ENCODE results near the gene C2CD5. TPM values are rescaled to one million over a fixed set of nuclear protein-coding genes. Genes with fewer than 3 reads are reported as not detected.

The C2CD5 gene
- total RNA-seq, 1 donor from 2014 or later, result 34.7 TPM

DNA sequence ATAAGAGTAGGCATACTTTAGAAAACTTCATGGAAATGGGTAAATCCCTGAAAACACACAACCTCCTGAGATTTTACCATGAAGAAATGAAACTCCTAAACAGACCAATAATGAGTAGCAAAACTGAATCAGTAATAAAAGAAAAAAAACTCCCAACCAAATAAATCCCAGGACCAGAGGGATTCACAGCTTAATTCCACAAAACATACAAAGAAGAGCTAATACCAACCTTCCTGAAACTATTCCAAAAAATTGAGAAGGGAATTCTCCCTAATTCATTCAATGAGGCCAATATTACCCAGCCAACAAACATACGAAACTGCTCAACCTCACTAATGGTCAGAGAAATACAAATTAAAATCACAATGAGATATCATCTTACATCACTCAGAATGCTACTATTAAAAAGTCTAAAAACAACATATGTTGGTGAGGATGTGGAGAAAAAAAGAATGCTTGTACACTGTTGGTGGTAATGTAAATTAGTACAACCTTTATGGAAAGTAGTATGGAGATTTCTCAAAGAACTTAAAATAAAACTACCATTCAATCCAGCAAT, 112.6 kb downstream of the C2CD5 start:
- TF ChIP-seq, protein P1, sequence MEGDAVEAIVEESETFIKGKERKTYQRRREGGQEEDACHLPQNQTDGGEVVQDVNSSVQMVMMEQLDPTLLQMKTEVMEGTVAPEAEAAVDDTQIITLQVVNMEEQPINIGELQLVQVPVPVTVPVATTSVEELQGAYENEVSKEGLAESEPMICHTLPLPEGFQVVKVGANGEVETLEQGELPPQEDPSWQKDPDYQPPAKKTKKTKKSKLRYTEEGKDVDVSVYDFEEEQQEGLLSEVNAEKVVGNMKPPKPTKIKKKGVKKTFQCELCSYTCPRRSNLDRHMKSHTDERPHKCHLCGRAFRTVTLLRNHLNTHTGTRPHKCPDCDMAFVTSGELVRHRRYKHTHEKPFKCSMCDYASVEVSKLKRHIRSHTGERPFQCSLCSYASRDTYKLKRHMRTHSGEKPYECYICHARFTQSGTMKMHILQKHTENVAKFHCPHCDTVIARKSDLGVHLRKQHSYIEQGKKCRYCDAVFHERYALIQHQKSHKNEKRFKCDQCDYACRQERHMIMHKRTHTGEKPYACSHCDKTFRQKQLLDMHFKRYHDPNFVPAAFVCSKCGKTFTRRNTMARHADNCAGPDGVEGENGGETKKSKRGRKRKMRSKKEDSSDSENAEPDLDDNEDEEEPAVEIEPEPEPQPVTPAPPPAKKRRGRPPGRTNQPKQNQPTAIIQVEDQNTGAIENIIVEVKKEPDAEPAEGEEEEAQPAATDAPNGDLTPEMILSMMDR (IDR thresholded peaks at IDR 0.05), result no peak
- Histone ChIP-seq H3K9me3 (no peaks in the 10 kb centered on the region), H3K36me3 (no peaks in the 10 kb centered on the region), H3K27me3 (no peaks in the 10 kb centered on the region), H3K4me3 (no peak overlapping the region), H3K27ac (no peak overlapping the region), H3K4me1 (no peaks in the 10 kb centered on the region)
- intact Hi-C loops (cut with DNase I), result no loop called here
- no peak for DNase-seq (ENCODE audit: low spot score in 2 of 2)

DNA sequence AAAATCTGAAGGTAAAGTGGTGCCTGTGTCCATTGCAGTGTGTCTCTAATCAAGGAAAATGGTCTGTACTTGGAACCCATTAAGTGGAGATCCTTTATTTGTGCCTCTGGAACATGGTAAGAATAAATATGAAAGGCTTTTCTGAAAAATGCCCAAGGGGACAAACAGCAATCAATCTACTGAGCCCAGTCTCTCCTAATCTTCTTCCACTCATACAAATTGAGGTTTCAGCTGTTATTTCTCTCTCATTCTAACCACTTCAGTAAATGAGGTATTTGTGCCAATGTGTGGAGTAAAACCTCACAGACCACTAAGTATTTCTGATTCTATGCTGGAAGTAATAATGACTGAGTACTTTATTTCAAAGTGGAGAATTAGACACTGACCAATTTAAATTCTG, 127.5 kb downstream of the C2CD5 start:
- intact Hi-C loops (cut with DNase I), result no loop called here
- no peaks in the 10 kb centered on the region for H3K9me3 ChIP-seq
- H3K36me3 ChIP-seq, result no peaks in the 10 kb centered on the region
- no peak overlapping the region for H3K4me3 ChIP-seq
- TF ChIP-seq, protein P1 (IDR thresholded peaks at IDR 0.05), result no peak
- no peak overlapping the region for H3K27ac ChIP-seq
- peaks cover 0 to 8% of the 10 kb centered on the region in 2 donors for H3K4me1 ChIP-seq
- H3K27me3 ChIP-seq, result no peaks in the 10 kb centered on the region
- DNase-seq (ENCODE audit: low spot score in 2 of 2), result no peak

DNA sequence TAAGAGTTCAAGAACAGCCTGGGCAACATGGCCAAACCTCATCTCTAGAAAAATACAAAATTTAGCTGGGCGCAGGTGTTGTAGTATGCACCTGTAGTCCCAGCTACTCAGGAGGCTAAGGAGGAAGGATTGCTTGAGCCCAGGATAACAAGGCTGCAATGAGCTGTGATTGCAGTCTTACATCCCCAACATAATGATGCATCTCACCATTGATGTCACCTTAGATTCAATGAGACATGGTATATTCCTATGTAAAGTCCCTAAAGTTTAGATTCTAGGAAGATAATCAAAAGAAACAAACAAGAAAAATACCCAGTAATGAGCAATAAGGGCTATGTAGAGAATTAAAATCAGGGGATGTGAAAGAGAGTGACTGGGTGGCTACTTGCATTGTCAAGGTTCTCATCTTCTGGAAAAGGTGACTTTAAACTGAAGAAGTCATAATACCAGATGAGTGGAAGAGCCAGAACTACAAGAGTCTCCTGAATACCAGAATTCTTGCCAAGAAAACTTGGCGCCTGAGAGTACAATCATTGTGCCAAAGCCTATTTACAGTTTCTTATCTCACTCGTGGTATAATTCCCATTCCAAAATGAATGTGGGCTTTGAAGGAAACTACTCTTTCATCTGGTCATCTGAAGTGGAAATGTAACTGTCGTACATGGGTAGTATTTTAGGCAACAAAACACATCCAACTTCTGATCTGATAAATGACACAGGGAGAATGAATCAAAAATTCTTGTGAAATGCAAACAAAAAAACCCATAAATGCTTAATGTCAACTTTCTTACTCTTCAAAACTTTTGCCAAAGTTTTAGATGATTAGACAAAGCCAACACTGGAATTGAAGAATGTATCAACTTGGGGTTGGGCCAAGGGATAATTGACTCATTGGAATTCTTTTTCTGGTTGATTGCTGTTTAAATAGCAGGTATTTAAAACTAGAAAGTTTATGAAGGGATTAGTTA, 128.7 kb downstream of the C2CD5 start:
- H3K4me1 ChIP-seq, result peaks cover 0 to 8% of the 10 kb centered on the region in 2 donors
- no peak overlapping the region for H3K4me3 ChIP-seq
- no peaks in the 10 kb centered on the region for H3K9me3 ChIP-seq
- H3K27ac ChIP-seq, result no peak overlapping the region
- H3K27me3 ChIP-seq, result no peaks in the 10 kb centered on the region
- no peak for DNase-seq (ENCODE audit: low spot score in 2 of 2)
- TF ChIP-seq, protein P1 (IDR thresholded peaks at IDR 0.05), result no peak
- intact Hi-C loops (cut with DNase I), result no loop called here
- H3K36me3 ChIP-seq, result no peaks in the 10 kb centered on the region

GRCh38 chr12:22414742-22415141, 129.6 kb downstream of the C2CD5 start:
- Histone ChIP-seq H3K4me1 (peaks cover 0 to 8% of the 10 kb centered on the region in 2 donors), H3K4me3 (no peak overlapping the region), H3K27me3 (no peaks in the 10 kb centered on the region), H3K27ac (no peak overlapping the region), H3K36me3 (no peaks in the 10 kb centered on the region), H3K9me3 (no peaks in the 10 kb centered on the region)
- TF ChIP-seq, protein P1 (IDR thresholded peaks at IDR 0.05), result no peak
- intact Hi-C loops (cut with DNase I), result no loop called here
- no peak for DNase-seq (ENCODE audit: low spot score in 2 of 2)

DNA sequence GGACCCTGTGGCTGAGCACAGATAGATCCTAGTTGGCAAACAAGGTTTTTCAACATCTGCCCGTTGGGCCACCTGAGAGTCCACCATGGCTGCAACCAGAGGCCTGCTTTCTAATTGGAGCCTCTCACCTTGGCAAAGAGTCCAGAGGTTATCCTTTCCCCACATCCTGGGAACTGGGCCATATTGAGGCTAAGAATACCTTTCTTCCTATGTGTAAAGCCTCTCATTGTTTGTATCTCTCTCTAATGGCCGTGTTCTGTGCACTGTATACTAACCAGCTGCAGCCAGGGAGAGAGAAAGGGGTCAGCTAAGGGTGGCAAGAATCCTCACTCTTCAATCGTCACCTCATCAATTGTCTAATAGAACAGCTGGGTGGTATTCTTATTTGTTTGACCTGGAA, 130.8 kb downstream of the C2CD5 start:
- no peaks in the 10 kb centered on the region for H3K27me3 ChIP-seq
- DNase-seq (ENCODE audit: low spot score in 2 of 2), result no peak
- TF ChIP-seq, protein P1 (IDR thresholded peaks at IDR 0.05), result no peak
- H3K4me1 ChIP-seq, result peaks cover 0 to 8% of the 10 kb centered on the region in 2 donors
- H3K36me3 ChIP-seq, result no peaks in the 10 kb centered on the region
- intact Hi-C loops (cut with DNase I), result no loop called here
- H3K4me3 ChIP-seq, result no peak overlapping the region
- no peak overlapping the region for H3K27ac ChIP-seq
- H3K9me3 ChIP-seq, result no peaks in the 10 kb centered on the region

Measured in ascending aorta (tissue), 2 donors.